H1 (cell line): ENCODE measurements around the gene IKZF2. TPM values are rescaled to one million over a fixed set of nuclear protein-coding genes. Genes with fewer than 3 reads are reported as not detected.

Experiments
- CTCF ChIA-PET: fragments of 300-600 bp; sonication (Branson Sonifier 250); formaldehyde crosslinking; loops from one replicate; lab custom pipeline; 2021; ENCODE audit not compliant: partially characterized antibody; lab: Charles Lee
- POLR2A ChIA-PET: fragments of 300-600 bp; sonication (Branson Sonifier 250); formaldehyde crosslinking; loops from one replicate; lab custom pipeline; 2021; ENCODE audit warnings: inconsistent platforms; ENCODE audit not compliant: partially characterized antibody; lab: Charles Lee
- DNase-seq, 2 experiments: peaks; one replicate each; pipeline versions ENCODE4 v3.0.0 to v3.0.0-alpha.2; 2010 to 2022; ENCODE audit warnings: low spot score in 2 of 2, low read depth in 1 of 2, mixed read lengths in 1 of 2
- FAIRE-seq: peaks from 2 replicates; lab custom pipeline; 2011; peaks lifted over from hg19 to GRCh38; lab: Jason Lieb, UNC
- H2AFZ ChIP-seq: 2 replicates; pipeline ENCODE4 v1.8.1; 2012; ENCODE audit warnings: low read length, inconsistent platforms
- H2AK5ac ChIP-seq: 2 replicates; pipeline ENCODE4 v1.6.1; 2013; ENCODE audit warnings: low read depth, low read length
- H2BK120ac ChIP-seq: replicated peaks from 2 replicates; pipeline ENCODE3; 2013; ENCODE audit warnings: low read depth, low read length, inconsistent platforms
- H2BK12ac ChIP-seq: 2 replicates; pipeline ENCODE4 v1.6.1; 2013; ENCODE audit warnings: low read depth, low read length
- H2BK15ac ChIP-seq: 2 replicates; pipeline ENCODE4 v1.6.1; 2013; ENCODE audit warnings: low read length
- H2BK20ac ChIP-seq: 2 replicates; pipeline ENCODE4 v1.6.1; 2013; ENCODE audit warnings: low read length
- H2BK5ac ChIP-seq: 2 replicates; pipeline ENCODE4 v1.6.1; 2013; ENCODE audit warnings: low read depth, low read length
- H3K14ac ChIP-seq: 2 replicates; pipeline ENCODE4 v1.6.1; 2013; ENCODE audit warnings: inconsistent platforms; ENCODE audit not compliant: insufficient read length
- H3K18ac ChIP-seq: 2 replicates; pipeline ENCODE4 v1.6.1; 2013; ENCODE audit warnings: low read length; ENCODE audit errors: extremely low read depth
- H3K23ac ChIP-seq: 2 replicates; pipeline ENCODE4 v1.6.1; 2013; ENCODE audit warnings: inconsistent platforms; ENCODE audit not compliant: insufficient read length
- H3K23me2 ChIP-seq: 2 replicates; pipeline ENCODE4 v1.6.1; 2013; ENCODE audit warnings: low read depth, low read length
- H3K27ac ChIP-seq: 2 replicates; pipeline ENCODE4 v1.6.1; 2011; ENCODE audit warnings: low read depth, low read length, inconsistent platforms
- H3K27me3 ChIP-seq, 4 experiments: replicated peaks in 1 of 4; 1 replicate in 1 of 4; 2 replicates in 3 of 4; pipeline versions ENCODE4 v1.6.1 to v1.8.1; 2011 to 2013; ENCODE audit warnings: low read length in 3 of 4, mild to moderate bottlenecking in 3 of 4, inconsistent platforms in 2 of 4, mixed read lengths in 2 of 4, moderate library complexity in 1 of 4; ENCODE audit not compliant: control insufficient read depth in 3 of 4, insufficient read depth in 3 of 4; ENCODE audit errors: extremely low read depth in 1 of 4
- H3K36me3 ChIP-seq, 4 experiments: 2 replicates each; pipeline versions ENCODE4 v1.6.1 to v1.8.1; 2011 to 2013; ENCODE audit warnings: mild to moderate bottlenecking in 4 of 4, low read length in 3 of 4, moderate library complexity in 2 of 4, control low read depth in 1 of 4, inconsistent platforms in 1 of 4; ENCODE audit not compliant: insufficient read depth in 4 of 4, control insufficient read depth in 2 of 4
- H3K4ac ChIP-seq: replicated peaks from 2 replicates; pipeline ENCODE3; 2013; ENCODE audit warnings: low read length, low read depth, mixed read lengths, inconsistent platforms; ENCODE audit not compliant: insufficient read length
- H3K4me1 ChIP-seq, 4 experiments: replicated peaks in 1 of 4; 1 replicate in 1 of 4; 2 replicates in 3 of 4; pipeline versions ENCODE4 v1.6.1 to v1.8.1; 2011 to 2013; ENCODE audit warnings: low read length in 3 of 4, inconsistent platforms in 2 of 4, mixed read lengths in 1 of 4; ENCODE audit not compliant: insufficient read depth in 4 of 4, control insufficient read depth in 3 of 4
- H3K4me2 ChIP-seq, 2 experiments: 2 replicates each; pipeline versions ENCODE4 v1.6.1 to v1.8.1; 2011 to 2013; ENCODE audit warnings: low read depth in 2 of 2, low read length in 2 of 2, control low read depth in 1 of 2, inconsistent platforms in 1 of 2, mild to moderate bottlenecking in 1 of 2; ENCODE audit not compliant: insufficient read depth in 1 of 2
- H3K4me3 ChIP-seq, 4 experiments: fragments of 200-600, 300-600 bp in 1 of 4; sonication (generic), shearing (Covaris generic), sonication (Bioruptor Twin) in 1 of 4; 2 replicates each; pipeline versions ENCODE4 v1.5.1 to v1.8.1; 2011 to 2016; ENCODE audit warnings: low read length in 4 of 4, low read depth in 3 of 4, control low read depth in 2 of 4, inconsistent platforms in 2 of 4, mild to moderate bottlenecking in 2 of 4, mixed read lengths in 1 of 4, moderate library complexity in 1 of 4; ENCODE audit not compliant: insufficient read depth in 2 of 4; ENCODE audit errors: extremely low read depth in 1 of 4
- H3K56ac ChIP-seq: replicated peaks from 2 replicates; pipeline ENCODE3; 2013; ENCODE audit warnings: low read depth, mild to moderate bottlenecking, mixed read lengths, low read length, inconsistent platforms; ENCODE audit not compliant: insufficient read length
- H3K79me1 ChIP-seq: 2 replicates; pipeline ENCODE4 v1.6.1; 2013; ENCODE audit warnings: low read depth, low read length, control low read depth
- H3K79me2 ChIP-seq, 2 experiments: 2 replicates each; pipeline versions ENCODE4 v1.6.1 to v1.8.1; 2012 to 2013; ENCODE audit warnings: low read length in 2 of 2, mild to moderate bottlenecking in 2 of 2, inconsistent platforms in 1 of 2; ENCODE audit not compliant: insufficient read depth in 2 of 2, control insufficient read depth in 1 of 2
- H3K9ac ChIP-seq, 4 experiments: replicated peaks in 1 of 4; 1 replicate in 1 of 4; 2 replicates in 3 of 4; pipeline versions ENCODE4 v1.6.1 to v1.8.1; 2011 to 2013; ENCODE audit warnings: low read depth in 3 of 4, low read length in 3 of 4, control low read depth in 2 of 4, mild to moderate bottlenecking in 2 of 4, moderate library complexity in 2 of 4, inconsistent platforms in 1 of 4; ENCODE audit errors: extremely low read depth in 1 of 4
- H3K9me3 ChIP-seq, 2 experiments: 2 replicates each; pipeline versions ENCODE4 v1.6.1 to v1.8.1; 2012 to 2013; ENCODE audit warnings: mild to moderate bottlenecking in 2 of 2, moderate library complexity in 2 of 2, control low read depth in 1 of 2, inconsistent platforms in 1 of 2, low read depth in 1 of 2, low read length in 1 of 2, mixed read lengths in 1 of 2; ENCODE audit not compliant: insufficient read depth in 2 of 2
- H4K20me1 ChIP-seq, 2 experiments: replicated peaks in 1 of 2; 2 replicates each; pipeline versions ENCODE3 to v1.8.1; 2011 to 2013; ENCODE audit warnings: inconsistent platforms in 2 of 2, low read length in 2 of 2, mild to moderate bottlenecking in 1 of 2; ENCODE audit not compliant: insufficient read depth in 2 of 2, control insufficient read depth in 1 of 2
- H4K5ac ChIP-seq: 2 replicates; pipeline ENCODE4 v1.6.1; 2013; ENCODE audit warnings: low read length, low read depth, mixed read lengths, inconsistent platforms; ENCODE audit not compliant: insufficient read length
- H4K8ac ChIP-seq: 2 replicates; pipeline ENCODE4 v1.8.0; 2013; ENCODE audit warnings: mild to moderate bottlenecking, moderate library complexity, low read length, inconsistent platforms; ENCODE audit not compliant: insufficient read depth; ENCODE audit errors: extremely low read depth
- H4K91ac ChIP-seq: replicated peaks from 2 replicates; pipeline ENCODE3; 2013; ENCODE audit warnings: low read length, mixed read lengths, inconsistent platforms; ENCODE audit not compliant: insufficient read length
- GABPA ChIP-seq: IDR thresholded peaks from 2 replicates; pipeline ENCODE4 v1.6.1; 2011; ENCODE audit warnings: mild to moderate bottlenecking, low read length, moderate library complexity, borderline replicate concordance; ENCODE audit not compliant: insufficient read depth
- WGBS, 2 experiments: shearing (Covaris generic) in 1 of 2; methylation state at CpG; one replicate each; pipeline versions ENCODE4 v1.1.6 to v1.1.7; 2013 to 2015; ENCODE audit warnings: low lambda C conversion rate in 2 of 2, mixed read lengths in 2 of 2, inconsistent platforms in 1 of 2, low coverage in 1 of 2, missing lambda C conversion rate in 1 of 2; ENCODE audit not compliant: insufficient replicate concordance in 2 of 2, insufficient coverage in 1 of 2, insufficient read length in 1 of 2; ENCODE audit errors: extremely low coverage in 1 of 2, missing lambda C conversion rate in 1 of 2; 5-methylcytosine and 5-hydroxymethylcytosine counted together
- polyA plus RNA-seq, 7 experiments: library from polyadenylated mRNA; depleted of rRNA in 3 of 7; stranded (reverse) in 5 of 7; unstranded in 2 of 7; fragments of >200 nt in 5 of 7; fragments of 200-250 nt in 2 of 7; gene quantifications; 1 replicate in 5 of 7; 2 replicates in 1 of 7; 4 replicates in 1 of 7; pipeline versions ENCODE4 v1.2.1 to v1.2.3, GENCODE V29; 2011 to 2013; ENCODE audit warnings: missing spikeins in 2 of 7, mixed read lengths in 2 of 7
- total RNA-seq: library from RNA; stranded (reverse); fragmentation: NEBNext Ultra II Directional; extraction: Animal tissue kit (Norgen Biotek cat#: 25700); gene quantifications from 2 replicates; pipeline ENCODE4 v1.2.1, GENCODE V29; 2021

Gene IKZF2
- total and polyA plus RNA-seq, 2 of the 8 experiments (the other 6 are each of a cell fraction or from before 2014, with no cell fraction given) = 1.7 to 4.4 TPM

- no peaks in the 10 kb centered on the region for H3K27me3 ChIP-seq
- WGBS, 2 experiments = 24% methylated on average over 5 of the region's 5 CpGs; no CpG with 5 or more reads in 1 of the 2 experiments
- H3K4ac ChIP-seq = no peak overlapping the region
- peak overlapping the region; percentile 83 for H2BK5ac ChIP-seq
- no peak overlapping the region for H2BK120ac ChIP-seq
- H3K9me3 ChIP-seq = peaks cover 3 to 9% of the 10 kb centered on the region in 2 experiments; a peak in 3 of 4 replicates
- H2BK20ac ChIP-seq = peak overlapping the region; percentile 63
- no peak overlapping the region for H3K23ac ChIP-seq
- H3K23me2 ChIP-seq = peaks cover 2% of the 10 kb centered on the region; the same call in 1 of the 2 replicates
- FAIRE-seq (peak; percentile 98), DNase-seq (peak; percentile 57 to 69)
- ChIA-PET CTCF (interaction anchor here (1.5 to 1.9 kb wide), 2 partner anchors 35 to 38 kb away, joined by 7 to 10 read pairs; no protein-coding TSS in a partner anchor), POLR2A (no interaction called here)
- no peaks in the 10 kb centered on the region for H3K79me2 ChIP-seq
- H3K79me1 ChIP-seq = no peaks in the 10 kb centered on the region
- H3K27ac ChIP-seq = peak overlapping the region; percentile 73
- peaks cover 0 to 3% (median 0%) of the 10 kb centered on the region in 4 experiments; a peak in 1 of 8 replicates for H3K36me3 ChIP-seq
- H4K20me1 ChIP-seq = no peaks in the 10 kb centered on the region
- no peak overlapping the region for H4K8ac ChIP-seq
- H3K56ac ChIP-seq = no peak overlapping the region
- no peak overlapping the region for H2BK15ac ChIP-seq
- H2BK12ac ChIP-seq = peak overlapping the region; percentile 97
- H3K9ac ChIP-seq = peak overlapping the region in 1 of 4 experiments; percentile 8; a peak in 1 of 7 replicates
- H3K4me3 ChIP-seq = peak overlapping the region in 2 of 4 experiments; percentile 17 to 50; a peak in 3 of 8 replicates
- H3K4me1 ChIP-seq = peaks cover 3 to 23% (median 10%) of the 10 kb centered on the region in 4 experiments; a peak in 6 of 7 replicates
- peak overlapping the region; percentile 60 to 91 for H3K4me2 ChIP-seq
- peak overlapping the region; percentile 34 for H4K5ac ChIP-seq
- no peak overlapping the region for H2AFZ ChIP-seq
- no peak overlapping the region for H2AK5ac ChIP-seq
- no peak overlapping the region for H3K14ac ChIP-seq
- 0 out of 2 replicates have a peak overlapping the region, but pooled peaks have one; percentile 40 for H3K18ac ChIP-seq
- H4K91ac ChIP-seq = no peak overlapping the region
- no peak for TF ChIP-seq GABPA
Observed at GRCh38 chr2:213187833-213188532, 36.6 kb upstream of the IKZF2 start.
